DND-41 (cell line): ENCODE results near the gene HOOK2.
A peak's percentile ranks its signal among the peaks of the same experiment; 100 is the strongest.

Experiments
- ATAC-seq: fragments of 200-7000 bp; cut with Tn5 transposase; 3 replicates; pipeline ENCODE4 v1.9.1; 2021; ENCODE audit warnings: low read depth; ENCODE audit not compliant: insufficient read depth
- DNase-seq: peaks from one replicate; pipeline ENCODE4 v3.0.0-alpha.2; 2020
- H2AFZ ChIP-seq: 2 replicates; pipeline ENCODE4 v1.6.0; 2012; ENCODE audit warnings: low read depth, low read length
- H3K27ac ChIP-seq: 2 replicates; pipeline ENCODE4 v1.5.1; 2012; ENCODE audit warnings: low read length, inconsistent platforms
- H3K27me3 ChIP-seq: fragments of 200-600 bp; sonication (generic); 2 replicates; pipeline ENCODE4 v1.6.0; 2012; ENCODE audit warnings: low read length, mild to moderate bottlenecking, inconsistent platforms; ENCODE audit not compliant: insufficient read depth, poor library complexity
- H3K36me3 ChIP-seq: 2 replicates; pipeline ENCODE4 v1.5.1; 2012; ENCODE audit warnings: low read length, inconsistent platforms; ENCODE audit not compliant: insufficient read depth
- H3K4me1 ChIP-seq: 2 replicates; pipeline ENCODE4 v1.5.1; 2012; ENCODE audit warnings: mild to moderate bottlenecking, low read length; ENCODE audit not compliant: insufficient read depth
- H3K4me2 ChIP-seq: 2 replicates; pipeline ENCODE4 v1.6.0; 2012; ENCODE audit warnings: mild to moderate bottlenecking, moderate library complexity, low read length, inconsistent platforms; ENCODE audit not compliant: insufficient read depth
- H3K4me3 ChIP-seq, 2 experiments: fragments of 200-600 bp in 1 of 2; shearing (Covaris generic) in 1 of 2; 2 replicates each; pipeline ENCODE4 v1.5.1; 2012 to 2016; ENCODE audit warnings: inconsistent platforms in 2 of 2, low read length in 2 of 2, mild to moderate bottlenecking in 2 of 2, low read depth in 1 of 2, moderate library complexity in 1 of 2
- H3K79me2 ChIP-seq: 2 replicates; pipeline ENCODE4 v1.6.0; 2012; ENCODE audit warnings: low read length, inconsistent platforms; ENCODE audit not compliant: insufficient read depth
- H3K9ac ChIP-seq: 2 replicates; pipeline ENCODE4 v1.6.0; 2012; ENCODE audit warnings: low read depth, mild to moderate bottlenecking, inconsistent platforms, low read length, moderate library complexity
- H3K9me3 ChIP-seq: 2 replicates; pipeline ENCODE4 v1.5.1; 2012; ENCODE audit warnings: low read length, moderate library complexity, mild to moderate bottlenecking, inconsistent platforms; ENCODE audit not compliant: insufficient read depth, severe bottlenecking
- H4K20me1 ChIP-seq: 2 replicates; pipeline ENCODE4 v1.6.0; 2012; ENCODE audit warnings: low read length; ENCODE audit not compliant: insufficient read depth
- EZH2 ChIP-seq: IDR thresholded peaks from 3 replicates; pipeline ENCODE4 v1.6.1; 2012; ENCODE audit warnings: borderline replicate concordance, low read depth, mild to moderate bottlenecking, moderate library complexity, low read length, inconsistent platforms; ENCODE audit not compliant: severe bottlenecking
- TF ChIP-seq, protein P1 (sequence below): IDR thresholded peaks from 2 replicates; pipeline ENCODE4 v1.5.1; 2012; ENCODE audit warnings: borderline replicate concordance, low read length, moderate library complexity, mild to moderate bottlenecking; ENCODE audit not compliant: poor library complexity, severe bottlenecking; ENCODE audit errors: extremely low read depth

HOOK2 gene

DNA sequence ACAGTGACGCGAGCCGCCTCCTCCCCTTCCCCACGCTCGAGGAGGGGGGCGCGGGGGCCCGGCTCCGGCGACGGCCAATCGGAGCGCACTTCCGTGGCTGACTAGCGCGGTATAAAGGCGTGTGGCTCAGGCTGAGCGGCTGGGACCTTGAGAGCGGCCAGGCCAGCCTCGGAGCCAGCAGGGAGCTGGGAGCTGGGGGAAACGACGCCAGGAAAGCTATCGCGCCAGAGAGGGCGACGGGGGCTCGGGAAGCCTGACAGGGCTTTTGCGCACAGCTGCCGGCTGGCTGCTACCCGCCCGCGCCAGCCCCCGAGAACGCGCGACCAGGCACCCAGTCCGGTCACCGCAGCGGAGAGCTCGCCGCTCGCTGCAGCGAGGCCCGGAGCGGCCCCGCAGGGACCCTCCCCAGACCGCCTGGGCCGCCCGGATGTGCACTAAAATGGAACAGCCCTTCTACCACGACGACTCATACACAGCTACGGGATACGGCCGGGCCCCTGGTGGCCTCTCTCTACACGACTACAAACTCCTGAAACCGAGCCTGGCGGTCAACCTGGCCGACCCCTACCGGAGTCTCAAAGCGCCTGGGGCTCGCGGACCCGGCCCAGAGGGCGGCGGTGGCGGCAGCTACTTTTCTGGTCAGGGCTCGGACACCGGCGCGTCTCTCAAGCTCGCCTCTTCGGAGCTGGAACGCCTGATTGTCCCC is 16.1 kb upstream of the HOOK2 start, which contains the start of gene JUNB:
JUNB (plus strand) TSS at position 142 of the 706 bp plus-strand sequence; CDS start at position 428, 286 bp downstream.
- ATAC-seq (peak; percentile 70), DNase-seq (peak; percentile 95)
- Histone ChIP-seq H3K4me2 (peak within 1 kb of the TSS; percentile 78), H3K4me3 (peak within 1 kb of the TSS; percentile 69 to 71), H3K9ac (peak within 1 kb of the TSS; percentile 79), H4K20me1 (no peaks in the 10 kb centered on the region; the same call in 1 of the 2 replicates), H3K27ac (peak within 1 kb of the TSS; percentile 89), H3K36me3 (no peaks in the 10 kb centered on the region; the same call in 1 of the 2 replicates), H2AFZ (peak within 1 kb of the TSS; percentile 66), H3K4me1 (peaks cover 47% of the 10 kb centered on the region), H3K27me3 (no peaks in the 10 kb centered on the region), H3K9me3 (no peaks in the 10 kb centered on the region), H3K79me2 (peaks cover 23% of the 10 kb centered on the region)
- TF ChIP-seq EZH2, result no peak
- TF ChIP-seq, protein P1, sequence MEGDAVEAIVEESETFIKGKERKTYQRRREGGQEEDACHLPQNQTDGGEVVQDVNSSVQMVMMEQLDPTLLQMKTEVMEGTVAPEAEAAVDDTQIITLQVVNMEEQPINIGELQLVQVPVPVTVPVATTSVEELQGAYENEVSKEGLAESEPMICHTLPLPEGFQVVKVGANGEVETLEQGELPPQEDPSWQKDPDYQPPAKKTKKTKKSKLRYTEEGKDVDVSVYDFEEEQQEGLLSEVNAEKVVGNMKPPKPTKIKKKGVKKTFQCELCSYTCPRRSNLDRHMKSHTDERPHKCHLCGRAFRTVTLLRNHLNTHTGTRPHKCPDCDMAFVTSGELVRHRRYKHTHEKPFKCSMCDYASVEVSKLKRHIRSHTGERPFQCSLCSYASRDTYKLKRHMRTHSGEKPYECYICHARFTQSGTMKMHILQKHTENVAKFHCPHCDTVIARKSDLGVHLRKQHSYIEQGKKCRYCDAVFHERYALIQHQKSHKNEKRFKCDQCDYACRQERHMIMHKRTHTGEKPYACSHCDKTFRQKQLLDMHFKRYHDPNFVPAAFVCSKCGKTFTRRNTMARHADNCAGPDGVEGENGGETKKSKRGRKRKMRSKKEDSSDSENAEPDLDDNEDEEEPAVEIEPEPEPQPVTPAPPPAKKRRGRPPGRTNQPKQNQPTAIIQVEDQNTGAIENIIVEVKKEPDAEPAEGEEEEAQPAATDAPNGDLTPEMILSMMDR, result peak; percentile 26

DNA sequence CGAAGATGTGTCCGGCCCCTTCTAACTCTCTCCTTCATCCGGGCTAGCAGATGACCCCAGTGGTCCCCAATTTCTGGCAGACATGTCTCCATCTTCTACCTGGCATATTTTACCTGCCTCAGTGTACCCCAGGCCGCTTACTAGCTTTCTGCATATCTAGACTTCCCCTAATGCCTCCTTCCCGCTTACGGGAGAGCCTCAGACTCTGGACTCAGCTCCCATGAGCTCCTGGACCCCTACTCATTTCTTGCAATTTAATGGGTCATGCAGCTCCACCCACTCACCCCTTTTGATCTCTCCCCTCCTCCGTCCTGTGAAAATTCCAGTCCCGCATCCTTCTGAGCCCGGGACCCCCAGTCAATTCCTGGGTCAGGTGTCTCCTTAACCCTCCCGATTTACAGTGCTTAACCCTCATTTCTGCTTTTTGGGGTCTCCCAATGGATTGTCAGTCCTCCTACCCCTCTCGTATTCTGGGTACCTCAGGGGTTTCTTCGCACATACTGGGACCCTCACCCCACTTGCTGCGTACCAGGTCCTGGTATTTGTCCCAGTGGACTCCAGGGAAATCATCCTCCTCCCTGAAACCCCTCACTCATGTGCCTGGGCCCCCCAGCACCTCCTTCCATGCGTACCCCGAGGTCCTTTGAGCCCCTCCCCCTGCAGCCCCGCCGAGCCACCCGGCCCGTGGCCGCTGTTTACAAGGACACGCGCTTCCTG is 15.4 kb upstream of the HOOK2 start:
- ATAC-seq (no peak), DNase-seq (no peak)
- peak overlapping the region; percentile 79 for H3K9ac ChIP-seq
- no peaks in the 10 kb centered on the region for H3K9me3 ChIP-seq
- peak overlapping the region; percentile 78 for H3K4me2 ChIP-seq
- peak overlapping the region; percentile 11 to 69; a peak in 3 of 4 replicates for H3K4me3 ChIP-seq
- no peaks in the 10 kb centered on the region for H3K27me3 ChIP-seq
- no peaks in the 10 kb centered on the region; the same call in 1 of the 2 replicates for H3K36me3 ChIP-seq
- peaks cover 23% of the 10 kb centered on the region for H3K79me2 ChIP-seq
- peak overlapping the region; percentile 66 for H2AFZ ChIP-seq
- H3K4me1 ChIP-seq, result peaks cover 47% of the 10 kb centered on the region
- peak overlapping the region; percentile 38 for H3K27ac ChIP-seq
- TF ChIP-seq EZH2, result no peak
- TF ChIP-seq, protein P1, result no peak
- no peaks in the 10 kb centered on the region; the same call in 1 of the 2 replicates for H4K20me1 ChIP-seq

DNA sequence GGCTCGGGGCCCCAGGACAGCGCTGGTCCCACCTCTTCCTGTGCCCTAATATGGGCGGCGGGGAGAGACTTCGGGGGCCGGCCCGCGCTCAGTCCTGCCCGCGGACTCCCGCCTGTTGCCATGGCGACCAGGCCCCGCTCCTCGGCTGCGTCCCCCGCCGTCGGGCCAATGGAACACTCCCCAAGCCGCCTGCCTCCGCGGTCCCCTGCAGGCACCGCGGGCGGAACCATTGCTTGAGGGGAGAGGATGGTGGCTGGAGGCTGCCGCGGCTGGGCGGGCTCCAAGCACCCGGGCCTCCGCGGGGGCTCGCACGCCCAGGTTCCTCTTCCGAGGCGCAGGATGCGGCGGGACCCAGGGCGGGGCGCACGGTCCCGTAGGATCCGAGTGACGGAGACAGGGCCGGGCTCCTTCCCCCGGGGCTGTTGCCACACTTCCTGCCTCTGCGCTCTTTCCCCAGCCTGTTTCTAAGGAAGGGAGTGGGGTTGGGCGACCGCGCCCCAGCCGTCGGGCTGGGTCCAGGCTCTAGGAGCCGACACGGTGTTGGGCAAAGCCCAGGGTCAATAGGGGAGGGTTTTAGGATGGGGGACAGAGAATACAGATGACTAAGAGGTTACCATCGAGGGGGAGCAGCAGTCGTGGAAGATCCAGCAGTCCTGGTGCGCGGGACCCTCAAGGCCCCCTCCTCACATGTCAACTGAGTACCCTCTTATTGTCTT is 14.7 kb upstream of the HOOK2 start:
- peak overlapping the region; percentile 78 for H3K4me2 ChIP-seq
- peak overlapping the region; percentile 38; the same call in 1 of the 2 replicates for H3K27ac ChIP-seq
- peaks cover 53% of the 10 kb centered on the region for H3K4me1 ChIP-seq
- H3K79me2 ChIP-seq, result peaks cover 23% of the 10 kb centered on the region
- no peaks in the 10 kb centered on the region for H3K27me3 ChIP-seq
- peak overlapping the region; percentile 66 for H2AFZ ChIP-seq
- DNase-seq (peak; percentile 75), ATAC-seq (peak; percentile 31)
- no peaks in the 10 kb centered on the region; the same call in 1 of the 2 replicates for H4K20me1 ChIP-seq
- peak overlapping the region; percentile 79 for H3K9ac ChIP-seq
- H3K9me3 ChIP-seq, result no peaks in the 10 kb centered on the region
- H3K36me3 ChIP-seq, result no peaks in the 10 kb centered on the region; the same call in 1 of the 2 replicates
- peak overlapping the region in 1 of 2 experiments; percentile 69; a peak in 2 of 4 replicates for H3K4me3 ChIP-seq
- TF ChIP-seq, protein P1, result no peak
- no peak for TF ChIP-seq EZH2
